GM18868 (cell line): Measurements from ENCODE around the gene DNAH9.

Source experiments
- ATAC-seq: cut with Tn5 transposase; IDR thresholded peaks from one replicate; pipeline ENCODE4 v1.9.1; 2021; ENCODE audit warnings: mild to moderate bottlenecking, moderate library complexity; ENCODE audit not compliant: unreplicated experiment

DNAH9 gene, protein sequence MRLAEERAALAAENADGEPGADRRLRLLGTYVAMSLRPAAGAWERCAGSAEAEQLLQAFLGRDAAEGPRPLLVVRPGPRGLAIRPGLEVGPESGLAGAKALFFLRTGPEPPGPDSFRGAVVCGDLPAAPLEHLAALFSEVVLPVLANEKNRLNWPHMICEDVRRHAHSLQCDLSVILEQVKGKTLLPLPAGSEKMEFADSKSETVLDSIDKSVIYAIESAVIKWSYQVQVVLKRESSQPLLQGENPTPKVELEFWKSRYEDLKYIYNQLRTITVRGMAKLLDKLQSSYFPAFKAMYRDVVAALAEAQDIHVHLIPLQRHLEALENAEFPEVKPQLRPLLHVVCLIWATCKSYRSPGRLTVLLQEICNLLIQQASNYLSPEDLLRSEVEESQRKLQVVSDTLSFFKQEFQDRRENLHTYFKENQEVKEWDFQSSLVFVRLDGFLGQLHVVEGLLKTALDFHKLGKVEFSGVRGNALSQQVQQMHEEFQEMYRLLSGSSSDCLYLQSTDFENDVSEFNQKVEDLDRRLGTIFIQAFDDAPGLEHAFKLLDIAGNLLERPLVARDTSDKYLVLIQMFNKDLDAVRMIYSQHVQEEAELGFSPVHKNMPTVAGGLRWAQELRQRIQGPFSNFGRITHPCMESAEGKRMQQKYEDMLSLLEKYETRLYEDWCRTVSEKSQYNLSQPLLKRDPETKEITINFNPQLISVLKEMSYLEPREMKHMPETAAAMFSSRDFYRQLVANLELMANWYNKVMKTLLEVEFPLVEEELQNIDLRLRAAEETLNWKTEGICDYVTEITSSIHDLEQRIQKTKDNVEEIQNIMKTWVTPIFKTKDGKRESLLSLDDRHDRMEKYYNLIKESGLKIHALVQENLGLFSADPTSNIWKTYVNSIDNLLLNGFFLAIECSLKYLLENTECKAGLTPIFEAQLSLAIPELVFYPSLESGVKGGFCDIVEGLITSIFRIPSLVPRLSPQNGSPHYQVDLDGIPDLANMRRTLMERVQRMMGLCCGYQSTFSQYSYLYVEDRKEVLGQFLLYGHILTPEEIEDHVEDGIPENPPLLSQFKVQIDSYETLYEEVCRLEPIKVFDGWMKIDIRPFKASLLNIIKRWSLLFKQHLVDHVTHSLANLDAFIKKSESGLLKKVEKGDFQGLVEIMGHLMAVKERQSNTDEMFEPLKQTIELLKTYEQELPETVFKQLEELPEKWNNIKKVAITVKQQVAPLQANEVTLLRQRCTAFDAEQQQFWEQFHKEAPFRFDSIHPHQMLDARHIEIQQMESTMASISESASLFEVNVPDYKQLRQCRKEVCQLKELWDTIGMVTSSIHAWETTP (N-terminal part only)

DNA sequence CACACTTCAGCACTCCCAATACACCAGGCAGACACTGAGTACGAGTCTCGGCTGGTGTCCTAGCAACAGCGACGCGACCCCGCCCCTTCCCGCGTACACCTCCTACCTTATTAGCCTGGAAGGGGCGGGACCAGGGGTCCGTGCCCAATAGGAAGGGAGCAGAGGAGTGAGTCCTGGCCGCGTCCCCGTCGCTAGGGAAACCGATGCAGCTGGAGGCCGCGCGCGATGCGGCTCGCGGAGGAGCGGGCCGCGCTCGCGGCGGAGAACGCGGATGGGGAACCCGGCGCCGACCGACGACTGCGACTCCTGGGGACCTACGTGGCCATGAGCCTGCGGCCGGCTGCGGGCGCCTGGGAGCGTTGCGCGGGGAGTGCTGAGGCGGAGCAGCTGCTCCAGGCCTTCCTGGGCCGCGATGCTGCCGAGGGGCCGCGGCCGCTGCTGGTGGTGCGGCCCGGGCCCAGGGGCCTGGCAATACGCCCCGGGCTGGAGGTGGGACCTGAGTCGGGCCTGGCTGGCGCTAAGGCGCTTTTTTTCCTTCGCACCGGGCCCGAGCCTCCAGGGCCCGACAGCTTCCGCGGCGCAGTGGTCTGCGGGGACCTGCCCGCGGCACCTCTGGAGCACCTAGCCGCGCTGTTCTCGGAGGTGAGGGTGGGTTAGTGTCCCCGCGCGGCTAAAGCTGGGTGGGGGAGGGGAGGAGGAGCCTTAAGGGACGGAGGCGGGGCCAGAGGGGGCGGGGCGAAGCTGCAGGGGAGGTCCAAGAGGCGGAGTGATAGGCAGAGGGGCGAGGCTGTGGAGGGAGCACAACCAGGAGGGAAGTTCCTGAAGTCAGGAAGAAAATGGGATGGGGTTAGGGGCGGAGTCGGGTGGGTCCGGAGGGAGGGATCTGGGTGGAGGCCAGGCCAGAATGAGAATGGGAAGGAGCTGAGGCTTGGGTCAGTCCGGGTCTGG lies at the start of gene DNAH9:
Gene DNAH9, plus strand, starts transcription at position 197 of the 948 bp plus-strand sequence. Its CDS starts 29 bp downstream, at position 226.
- ATAC-seq: no peak

DNA sequence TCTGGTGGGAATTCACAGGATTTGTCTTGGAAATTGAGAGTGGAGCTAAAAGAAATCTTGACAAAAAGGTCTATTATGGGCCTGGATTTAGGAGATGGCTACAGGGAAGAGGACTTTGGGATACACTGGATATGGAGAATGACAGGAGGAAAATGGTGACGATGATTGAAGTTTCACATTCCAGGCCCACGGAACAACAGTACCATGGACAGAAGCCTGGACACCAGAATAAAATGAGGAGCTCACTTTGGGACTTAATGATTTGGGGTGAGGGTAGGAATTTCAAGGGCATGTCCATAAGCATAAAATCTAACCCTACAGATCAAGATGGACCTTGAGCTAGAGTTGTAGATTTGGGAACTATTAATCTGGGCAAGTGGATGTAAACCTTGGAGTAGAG lies 47.8 kb upstream of the DNAH9 start:
- no peak for ATAC-seq

DNA sequence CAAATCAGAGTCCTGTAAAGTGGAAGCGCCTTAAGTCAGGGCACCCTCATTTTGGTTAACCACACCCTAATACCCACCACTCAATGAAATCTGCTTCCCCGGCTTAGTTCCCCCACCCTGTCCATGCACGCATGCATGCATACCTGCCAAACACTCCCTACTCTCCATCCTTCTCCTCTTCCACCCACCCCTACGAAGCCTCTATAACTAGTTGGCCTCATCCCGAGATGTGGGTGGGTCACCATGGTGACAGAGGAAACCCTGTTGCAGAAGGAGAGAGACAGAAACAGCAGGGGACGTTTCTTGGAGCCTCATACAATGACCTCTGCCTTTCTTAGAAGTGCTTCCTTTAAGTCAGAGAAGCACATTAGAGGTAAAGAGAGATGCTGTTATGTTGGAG lies 46.8 kb upstream of the DNAH9 start:
- ATAC-seq: no peak

DNA sequence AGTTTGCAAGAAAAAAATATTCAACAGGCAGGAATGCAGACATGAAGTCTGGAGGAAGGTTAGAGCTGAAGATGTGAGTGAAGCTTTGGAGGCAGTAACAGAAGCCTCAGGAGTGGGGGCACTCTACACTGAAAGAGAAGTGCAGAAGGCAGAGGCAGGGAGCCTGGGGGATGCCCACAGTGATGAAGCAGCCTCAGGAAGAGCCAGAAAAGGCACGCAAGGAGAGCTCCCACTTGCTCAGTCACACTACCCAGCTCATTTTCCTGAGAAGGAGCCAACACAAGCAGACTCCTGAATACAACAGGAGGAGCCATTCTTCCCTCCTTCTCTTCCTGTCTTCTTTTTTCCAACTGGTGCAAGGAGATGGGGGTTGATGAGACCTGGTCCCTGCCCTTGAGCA lies 45.1 kb upstream of the DNAH9 start:
- no peak for ATAC-seq

DNA sequence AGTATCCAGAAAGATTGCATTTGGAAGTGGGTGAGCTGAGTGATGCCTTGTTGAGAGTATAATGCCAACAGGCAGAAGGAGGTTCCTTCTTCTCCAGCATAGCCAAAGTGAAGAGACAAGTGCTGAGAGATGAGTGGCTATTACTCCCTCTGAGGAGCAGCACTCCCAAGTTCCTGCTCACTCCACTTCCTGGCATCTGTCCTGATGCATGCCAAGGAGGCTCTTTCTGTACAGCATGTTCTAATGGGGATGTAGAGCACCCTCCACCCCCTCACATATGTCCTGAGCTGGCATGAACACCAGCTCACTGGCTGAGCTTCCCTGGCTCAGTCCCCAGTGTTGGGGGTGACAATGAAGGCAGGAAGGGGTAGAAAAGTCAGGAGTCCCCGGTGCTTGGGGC lies 44.2 kb upstream of the DNAH9 start:
- no peak for ATAC-seq

DNA sequence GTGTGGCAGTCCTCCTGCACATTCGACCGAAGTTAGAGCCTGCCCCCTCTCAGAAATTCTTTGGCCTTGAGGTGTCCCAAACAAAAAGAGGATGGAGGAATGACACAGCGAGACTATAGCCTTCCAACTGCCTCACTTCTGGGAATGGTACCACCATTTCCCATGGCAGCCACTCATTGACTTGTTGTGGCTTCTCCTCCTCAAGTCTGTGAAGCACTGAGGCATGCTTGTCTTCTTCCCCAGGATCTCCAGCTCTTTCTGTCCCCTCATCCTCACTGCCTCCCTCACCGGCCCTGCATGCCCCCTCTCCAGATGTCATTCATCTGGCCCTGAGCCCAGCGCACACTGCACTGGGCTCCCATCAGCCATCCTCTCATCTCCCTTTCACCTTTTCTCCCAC lies 43.7 kb upstream of the DNAH9 start:
- no peak for ATAC-seq

DNA sequence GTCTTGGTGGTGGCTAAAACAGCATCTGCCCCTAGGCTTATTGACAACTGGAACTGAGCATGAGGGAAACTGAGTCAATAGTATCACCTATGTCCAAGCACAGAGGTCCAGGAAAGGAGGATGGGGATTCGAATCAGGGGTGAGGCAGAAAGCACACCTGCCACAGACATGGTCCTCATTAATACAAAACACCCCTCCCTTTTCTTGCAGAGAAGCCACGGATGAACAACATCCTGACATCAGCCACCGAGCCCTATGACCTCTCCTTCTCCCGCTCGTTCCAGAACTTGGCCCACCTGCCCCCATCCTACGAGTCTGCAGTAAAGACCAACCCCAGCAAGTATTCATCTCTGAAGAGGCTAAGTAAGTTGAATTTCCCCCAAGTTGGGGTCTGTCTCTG lies 42.7 kb upstream of the DNAH9 start:
- ATAC-seq: no peak

DNA sequence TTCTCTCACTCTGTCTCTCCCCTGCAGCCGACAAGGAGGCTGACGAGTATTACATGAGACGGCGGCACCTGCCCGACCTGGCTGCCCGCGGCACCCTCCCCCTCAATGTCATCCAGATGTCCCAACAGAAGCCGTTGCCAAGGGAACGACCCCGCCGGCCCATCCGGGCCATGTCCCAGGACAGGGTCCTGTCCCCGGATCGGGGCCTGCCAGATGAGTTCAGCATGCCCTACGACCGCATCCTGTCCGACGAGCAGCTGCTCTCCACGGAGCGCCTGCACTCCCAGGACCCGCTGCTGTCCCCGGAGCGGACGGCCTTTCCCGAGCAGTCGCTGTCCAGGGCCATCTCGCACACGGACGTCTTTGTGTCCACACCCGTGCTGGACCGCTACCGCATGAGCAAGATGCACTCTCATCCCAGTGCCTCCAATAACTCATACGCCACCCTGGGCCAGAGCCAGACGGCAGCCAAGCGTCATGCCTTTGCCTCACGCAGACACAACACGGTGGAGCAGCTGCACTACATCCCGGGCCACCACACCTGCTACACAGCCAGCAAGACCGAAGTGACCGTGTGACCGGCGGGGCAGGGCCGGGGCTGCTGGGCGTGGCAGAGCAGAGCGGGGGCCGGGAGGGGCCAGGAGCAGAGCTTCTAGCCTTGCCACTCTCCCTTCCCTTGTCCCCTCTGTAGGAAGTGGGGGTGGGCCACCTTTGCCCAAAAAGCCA lies 40.4 kb upstream of the DNAH9 start:
- no peak for ATAC-seq

DNA sequence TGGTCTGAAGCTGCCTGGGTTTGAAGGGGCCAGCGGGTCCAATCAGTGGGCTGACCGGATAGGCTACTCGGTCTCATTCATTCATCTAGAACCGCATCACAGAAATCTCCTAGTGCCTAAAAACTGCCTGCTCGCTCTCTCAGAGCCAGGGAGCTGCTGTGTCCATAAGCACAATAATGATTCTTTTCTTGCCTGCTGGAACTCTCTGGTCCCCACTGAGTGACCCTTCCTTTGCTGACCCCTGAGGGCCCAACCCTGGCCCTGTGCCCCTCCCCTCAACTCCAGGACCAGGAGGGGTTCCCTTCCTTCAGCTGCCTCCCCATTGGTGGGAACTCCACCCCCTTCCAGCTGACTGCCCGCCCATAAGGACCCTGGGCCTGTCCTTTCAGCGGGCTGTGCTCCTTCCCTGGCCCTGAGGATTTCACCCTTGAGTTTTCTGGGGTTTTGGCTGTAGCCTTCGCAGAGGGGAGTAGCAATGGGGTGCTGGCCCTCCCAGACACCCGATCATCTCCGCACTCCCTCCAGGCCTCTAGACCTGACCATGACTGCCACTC lies 39.5 kb upstream of the DNAH9 start:
- ATAC-seq: no peak

DNA sequence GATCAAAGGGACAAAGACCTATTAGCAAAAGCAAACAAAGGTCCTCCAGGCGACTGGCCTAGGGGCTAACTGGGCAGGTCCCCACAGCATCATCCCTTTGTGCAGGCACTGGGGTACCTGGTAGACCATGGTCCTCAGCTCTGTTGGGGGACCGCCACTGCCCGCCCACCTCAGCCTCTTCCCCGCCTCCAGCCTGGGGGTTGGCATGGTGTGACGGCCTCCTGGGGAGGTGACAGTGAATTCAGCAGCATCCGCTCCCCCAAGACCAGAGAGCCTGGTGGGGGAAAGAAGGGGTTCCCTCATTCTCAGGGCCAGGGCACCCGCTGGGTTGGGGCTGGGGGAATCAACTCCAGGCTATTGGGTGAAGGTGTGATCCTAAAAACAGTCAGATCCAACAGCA lies 38.7 kb upstream of the DNAH9 start:
- ATAC-seq: no peak

DNA sequence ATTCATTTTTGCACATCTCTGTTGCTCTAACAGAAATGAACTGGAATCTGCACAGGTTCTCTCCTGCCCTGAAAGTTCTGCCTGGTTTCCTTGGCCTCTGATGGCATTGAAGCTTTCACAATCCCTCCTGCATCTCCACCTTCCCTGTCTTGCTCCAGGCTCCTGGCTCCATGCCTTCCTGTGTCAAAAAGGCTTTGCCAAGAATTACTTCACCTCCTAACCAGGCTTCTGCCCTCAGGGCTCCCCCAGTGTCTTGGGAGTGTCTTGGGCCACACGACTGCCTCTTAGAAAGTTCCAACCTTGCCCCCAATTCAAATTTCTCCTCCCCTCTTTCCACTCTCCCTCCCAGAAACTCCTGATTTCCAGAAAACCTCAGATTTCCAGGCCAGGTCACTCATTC lies 37.0 kb upstream of the DNAH9 start:
- ATAC-seq: no peak

DNA sequence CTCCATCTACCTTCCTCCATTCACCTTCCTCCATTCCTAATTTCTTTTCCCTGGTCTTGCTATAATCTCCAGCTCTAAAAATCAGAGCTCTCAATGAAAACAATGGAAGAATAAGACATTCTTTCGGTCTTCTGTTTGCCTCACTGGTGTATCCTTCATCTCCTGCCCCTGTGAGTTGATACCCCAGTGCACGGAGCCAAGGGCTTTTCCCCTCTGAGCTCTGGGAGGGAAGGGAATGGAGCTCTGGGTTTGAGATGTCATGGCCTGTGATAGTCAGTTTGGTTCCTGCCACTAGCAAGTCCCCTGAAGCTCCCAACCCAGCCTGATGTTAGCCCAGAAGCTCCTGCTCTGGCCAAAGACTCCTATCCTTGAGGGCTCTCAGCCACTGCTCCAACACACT lies 36.6 kb upstream of the DNAH9 start:
- ATAC-seq: no peak

DNA sequence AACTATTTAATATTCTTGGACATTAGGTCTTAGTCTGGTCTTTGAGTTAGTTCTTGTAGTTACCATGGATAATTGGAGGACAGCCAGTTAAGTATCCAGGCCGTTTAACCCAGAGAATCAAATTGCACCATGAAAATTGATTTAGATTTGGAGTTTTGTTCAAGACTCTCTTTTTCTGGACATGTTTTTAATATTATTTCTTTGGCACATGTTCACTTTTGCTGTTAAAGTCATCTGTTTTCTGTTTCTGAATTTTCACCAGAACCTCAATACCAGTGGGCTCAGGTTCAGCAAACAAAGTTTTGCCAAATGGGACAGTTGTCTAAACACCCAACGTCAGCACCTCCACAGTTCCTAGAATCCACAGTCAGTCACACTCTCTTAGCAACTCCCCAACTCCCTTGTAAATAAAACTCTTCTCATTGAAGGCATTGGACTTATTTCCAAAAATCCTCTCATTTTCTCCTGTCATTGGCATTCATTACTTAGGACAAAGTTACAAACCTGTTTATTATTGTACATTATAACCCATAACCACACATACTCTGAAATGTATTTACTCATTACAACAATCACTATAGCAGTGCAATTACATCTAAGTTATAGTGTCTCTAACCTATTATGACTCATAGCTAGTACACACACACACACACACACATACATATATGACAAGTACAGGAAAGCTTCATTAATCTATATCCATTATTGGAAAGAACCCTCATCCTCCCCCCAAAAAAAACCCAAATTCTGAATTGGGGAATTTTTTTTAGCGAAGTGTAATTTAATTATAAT lies 33.5 kb upstream of the DNAH9 start:
- no peak for ATAC-seq

DNA sequence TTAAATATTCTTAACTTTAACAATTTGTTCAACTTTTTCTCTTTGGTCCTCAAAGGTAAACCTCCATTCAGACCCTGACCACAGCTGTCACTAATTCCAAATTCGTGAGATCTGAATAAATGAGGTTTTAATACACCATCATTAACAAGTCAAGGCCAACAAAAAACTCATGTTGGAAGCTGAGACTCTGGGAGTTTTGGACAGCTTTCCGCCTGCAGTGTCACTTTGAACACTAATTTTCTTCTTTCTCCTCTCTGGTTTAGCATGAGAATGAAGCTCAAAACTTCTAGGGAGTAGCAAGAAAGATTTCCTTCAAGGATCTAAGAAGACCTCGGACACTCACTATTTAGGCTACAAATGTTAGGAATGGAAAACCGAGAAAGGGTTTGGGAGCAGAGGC lies 32.7 kb upstream of the DNAH9 start:
- ATAC-seq: no peak

DNA sequence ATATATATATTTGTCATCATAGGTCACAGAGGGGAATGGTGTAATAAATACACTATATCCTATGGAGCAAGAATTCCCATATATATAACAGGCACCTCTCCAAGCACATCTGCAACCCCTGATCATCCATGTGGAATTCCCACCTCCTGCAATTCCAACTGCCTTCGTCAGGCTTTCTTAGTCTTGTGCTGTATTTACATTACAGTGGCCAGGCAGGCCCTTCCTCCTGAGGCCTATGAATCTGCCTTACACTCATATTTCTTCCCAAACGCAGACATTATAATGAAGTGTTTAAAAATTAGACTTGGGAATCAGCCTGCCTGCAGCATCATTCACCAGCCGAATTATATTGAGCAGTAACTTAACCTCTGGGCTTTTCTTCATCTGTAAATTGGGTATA lies 19.3 kb upstream of the DNAH9 start:
- ATAC-seq: no peak

DNA sequence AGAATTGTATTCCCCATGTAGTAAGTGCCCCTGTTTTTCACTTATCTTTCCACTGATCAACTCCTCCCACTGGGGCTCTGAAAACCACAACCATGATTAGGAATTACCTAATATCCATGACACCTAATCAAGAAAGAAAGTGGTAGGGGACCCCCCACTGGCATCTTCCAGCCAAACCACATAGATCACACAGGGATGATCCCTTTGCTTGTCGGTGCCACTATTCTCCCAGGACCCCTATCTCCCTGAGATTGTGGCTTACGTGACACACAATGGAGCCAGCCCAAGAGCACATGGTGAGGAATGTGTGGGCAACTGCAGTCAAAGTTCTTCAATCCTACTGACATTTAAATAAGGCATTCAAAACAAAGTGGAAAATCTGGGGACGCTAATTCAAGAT lies 17.6 kb upstream of the DNAH9 start:
- no peak for ATAC-seq

DNA sequence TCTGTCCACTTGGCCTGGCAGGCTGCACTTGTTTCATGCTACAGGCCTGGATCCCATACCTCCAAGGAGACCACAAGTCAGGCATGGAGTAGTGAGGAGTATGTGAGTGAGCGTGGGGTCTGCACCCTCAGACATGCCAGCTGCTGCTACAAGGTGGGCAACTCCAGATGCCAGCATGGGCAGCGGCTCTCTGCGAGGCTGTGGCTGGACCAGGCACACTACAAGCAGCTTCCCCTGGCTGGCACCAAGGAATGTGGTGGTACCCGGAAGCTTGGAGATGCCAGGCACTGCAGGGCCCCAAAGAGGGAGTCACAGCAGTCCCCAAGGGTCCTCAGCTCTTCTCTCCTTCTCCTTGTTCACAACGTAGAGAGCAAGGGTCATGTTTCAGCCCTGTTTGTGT lies 16.1 kb upstream of the DNAH9 start:
- no peak for ATAC-seq

DNA sequence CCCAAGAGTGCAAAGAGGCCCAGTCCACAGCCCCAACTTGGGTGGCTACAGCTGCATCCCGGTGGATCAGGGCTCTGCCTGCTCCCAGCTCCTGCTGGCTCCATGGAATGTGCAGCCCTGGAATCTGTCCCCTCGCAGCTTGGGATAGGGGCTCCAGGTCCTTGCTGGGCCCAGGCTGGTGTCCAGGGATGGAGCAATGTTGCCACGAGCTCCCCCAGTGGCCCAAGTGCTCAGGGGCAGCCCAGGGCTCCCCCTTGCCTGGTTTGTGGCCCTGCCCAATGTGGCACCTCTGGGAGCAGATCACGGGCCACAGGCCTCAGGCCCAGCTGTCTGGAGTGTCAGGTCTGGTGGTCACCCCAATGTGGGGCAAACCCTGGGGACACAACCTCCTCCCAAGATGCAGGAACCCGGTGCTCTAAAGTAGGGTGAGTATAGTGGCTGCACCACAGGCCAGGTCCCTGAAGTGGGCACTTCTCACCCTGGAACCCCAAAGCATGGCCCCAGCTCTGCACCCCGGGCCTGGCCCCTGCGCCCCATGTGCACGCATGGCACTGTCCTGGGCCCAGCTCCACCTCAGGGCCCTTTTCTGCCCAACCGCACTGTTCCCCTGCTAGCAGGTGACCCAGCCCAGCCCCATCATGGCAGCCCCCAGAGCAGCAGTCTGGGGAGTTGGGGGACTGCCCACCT lies 14.8 kb upstream of the DNAH9 start:
- no peak for ATAC-seq
